ENCODE data around the gene PSRC1.
A peak's percentile ranks its signal among the peaks of the same experiment; 100 is the strongest.

The PSRC1 gene

GRCh38 chr1:109255097-109255651 lies 27.8 kb downstream of the PSRC1 start:
- Histone ChIP-seq H3K27ac (ENCODE audit: low read depth, low read length) (no peak overlapping the region; the same call in 1 of the 2 replicates), H3K9ac (ENCODE audit: low read length) (no peak overlapping the region), H3K9me3 (ENCODE audit: control insufficient read depth, insufficient read depth, low read depth, low read length) (no peaks in the 10 kb centered on the region), H3K27me3 (ENCODE audit: control insufficient read depth, insufficient read depth, low read length) (peaks cover 22% of the 10 kb centered on the region), H3K36me3 (ENCODE audit: control insufficient read depth, insufficient read depth, low read length) (peaks cover 6% of the 10 kb centered on the region; the same call in 1 of the 2 replicates), H3K4me3 (ENCODE audit: low read depth, low read length) (no peak overlapping the region), H3K4me1 (ENCODE audit: control insufficient read depth, insufficient read depth, low read length) (peaks cover 39% of the 10 kb centered on the region)

DNA sequence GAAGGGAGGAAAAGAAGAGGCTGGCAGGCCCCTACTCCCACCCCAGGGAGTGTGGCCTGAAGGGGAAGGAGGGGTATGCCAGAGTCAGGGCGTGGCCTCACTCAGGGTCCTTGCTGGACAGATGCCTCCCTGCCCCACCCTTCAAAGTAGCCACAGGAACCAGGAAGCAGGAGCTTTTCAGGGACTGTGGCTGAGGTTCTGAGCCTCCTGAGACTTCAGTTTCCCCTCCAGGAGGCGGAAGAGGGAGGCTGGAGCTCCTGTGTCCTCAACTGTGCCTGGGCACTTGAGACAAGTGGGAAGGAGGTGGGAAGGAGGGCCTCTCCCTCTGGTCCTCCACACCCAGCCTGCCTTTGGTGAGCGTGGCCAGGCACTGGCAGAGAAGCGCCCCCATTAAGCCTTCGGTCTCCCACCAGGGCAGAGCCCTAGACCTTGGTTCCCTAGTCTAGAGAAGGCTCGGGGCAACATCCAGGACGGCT lies 28.3 kb downstream of the PSRC1 start:
- Histone ChIP-seq H3K27me3 (ENCODE audit: control insufficient read depth, insufficient read depth, low read length) (peaks cover 25% of the 10 kb centered on the region), H3K27ac (ENCODE audit: low read depth, low read length) (peak overlapping the region; percentile 62; the same call in 1 of the 2 replicates), H3K4me1 (ENCODE audit: control insufficient read depth, insufficient read depth, low read length) (peaks cover 38% of the 10 kb centered on the region), H3K9ac (ENCODE audit: low read length) (no peak overlapping the region), H3K9me3 (ENCODE audit: control insufficient read depth, insufficient read depth, low read depth, low read length) (no peaks in the 10 kb centered on the region), H3K4me3 (ENCODE audit: low read depth, low read length) (no peak overlapping the region), H3K36me3 (ENCODE audit: control insufficient read depth, insufficient read depth, low read length) (peaks cover 6% of the 10 kb centered on the region; the same call in 1 of the 2 replicates)

DNA sequence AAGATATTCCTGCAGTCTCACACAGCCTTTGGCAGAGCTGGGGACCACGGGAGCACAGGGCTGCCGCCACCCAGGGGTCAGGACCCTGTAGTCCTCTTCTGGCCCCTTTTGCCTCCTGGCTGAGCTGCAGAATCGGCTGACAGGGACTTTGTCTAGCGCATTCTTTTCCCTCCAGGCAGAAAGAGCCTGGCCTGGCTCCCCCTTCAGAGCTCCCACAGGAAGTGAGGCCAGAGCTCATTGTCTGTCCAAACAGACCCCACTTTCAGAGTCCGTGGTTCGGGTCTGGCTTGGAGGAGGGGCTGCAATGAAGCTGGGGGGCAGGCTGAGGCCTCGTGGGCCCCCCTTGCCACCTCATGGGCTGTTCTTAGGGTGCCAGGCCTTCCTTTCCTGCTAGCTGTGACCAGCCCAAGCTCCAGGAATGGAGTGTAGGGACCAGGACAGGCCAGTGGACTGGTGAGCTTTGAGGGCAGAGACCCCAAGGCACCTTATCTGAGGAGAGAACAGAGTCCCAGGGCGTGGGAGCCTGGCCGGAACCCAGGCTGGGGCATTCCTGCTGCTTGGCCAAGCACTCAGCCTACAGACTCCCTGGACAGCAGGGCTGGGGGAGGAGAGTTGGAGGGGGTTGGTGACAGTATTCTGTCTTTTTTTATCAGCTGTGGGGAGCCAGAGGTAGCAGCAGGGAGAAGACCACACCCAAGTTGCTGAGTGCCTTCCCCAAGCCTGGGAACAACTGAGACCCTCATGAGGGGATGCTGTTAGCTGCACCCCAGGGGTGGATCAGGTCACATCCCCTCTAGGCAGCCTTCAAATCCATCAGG lies 28.9 kb downstream of the PSRC1 start:
- Histone ChIP-seq H3K27me3 (ENCODE audit: control insufficient read depth, insufficient read depth, low read length) (peaks cover 25% of the 10 kb centered on the region), H3K4me3 (ENCODE audit: low read depth, low read length) (no peak overlapping the region; the same call in 1 of the 2 replicates), H3K36me3 (ENCODE audit: control insufficient read depth, insufficient read depth, low read length) (peaks cover 3% of the 10 kb centered on the region; the same call in 1 of the 2 replicates), H3K27ac (ENCODE audit: low read depth, low read length) (peak overlapping the region; percentile 62; the same call in 1 of the 2 replicates), H3K9ac (ENCODE audit: low read length) (peak overlapping the region; percentile 15), H3K9me3 (ENCODE audit: control insufficient read depth, insufficient read depth, low read depth, low read length) (no peaks in the 10 kb centered on the region), H3K4me1 (ENCODE audit: control insufficient read depth, insufficient read depth, low read length) (peaks cover 34% of the 10 kb centered on the region)

DNA sequence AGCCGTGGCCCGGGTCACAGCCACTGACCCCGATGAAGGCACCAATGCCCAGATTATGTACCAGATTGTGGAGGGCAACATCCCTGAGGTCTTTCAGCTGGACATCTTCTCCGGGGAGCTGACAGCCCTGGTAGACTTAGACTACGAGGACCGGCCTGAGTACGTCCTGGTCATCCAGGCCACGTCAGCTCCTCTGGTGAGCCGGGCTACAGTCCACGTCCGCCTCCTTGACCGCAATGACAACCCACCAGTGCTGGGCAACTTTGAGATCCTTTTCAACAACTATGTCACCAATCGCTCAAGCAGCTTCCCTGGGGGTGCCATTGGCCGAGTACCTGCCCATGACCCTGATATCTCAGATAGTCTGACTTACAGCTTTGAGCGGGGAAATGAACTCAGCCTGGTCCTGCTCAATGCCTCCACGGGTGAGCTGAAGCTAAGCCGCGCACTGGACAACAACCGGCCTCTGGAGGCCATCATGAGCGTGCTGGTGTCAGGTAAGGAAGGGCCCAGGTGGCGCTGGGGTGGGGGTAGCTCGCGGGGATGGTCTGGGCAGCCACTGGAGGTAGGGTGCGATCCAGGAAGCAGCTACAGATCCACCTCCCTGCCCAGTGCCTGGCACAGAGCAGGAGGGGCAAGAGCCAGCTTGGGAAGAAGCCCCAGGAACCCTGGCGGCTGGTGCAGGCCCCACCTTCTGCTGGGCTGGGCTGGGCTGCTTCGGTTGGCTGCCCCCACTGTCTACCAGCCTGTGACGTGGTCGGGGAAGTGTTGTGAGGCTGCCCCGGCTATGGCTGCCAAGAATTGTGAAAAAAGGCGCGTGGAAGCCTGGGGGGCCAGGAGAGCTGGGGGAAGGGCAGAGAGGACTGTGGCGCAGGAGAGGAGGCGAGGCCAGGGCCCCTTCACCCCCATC lies 29.8 kb downstream of the PSRC1 start:
- peaks cover 40% of the 10 kb centered on the region for H3K4me1 ChIP-seq (ENCODE audit: control insufficient read depth, insufficient read depth, low read length)

DNA sequence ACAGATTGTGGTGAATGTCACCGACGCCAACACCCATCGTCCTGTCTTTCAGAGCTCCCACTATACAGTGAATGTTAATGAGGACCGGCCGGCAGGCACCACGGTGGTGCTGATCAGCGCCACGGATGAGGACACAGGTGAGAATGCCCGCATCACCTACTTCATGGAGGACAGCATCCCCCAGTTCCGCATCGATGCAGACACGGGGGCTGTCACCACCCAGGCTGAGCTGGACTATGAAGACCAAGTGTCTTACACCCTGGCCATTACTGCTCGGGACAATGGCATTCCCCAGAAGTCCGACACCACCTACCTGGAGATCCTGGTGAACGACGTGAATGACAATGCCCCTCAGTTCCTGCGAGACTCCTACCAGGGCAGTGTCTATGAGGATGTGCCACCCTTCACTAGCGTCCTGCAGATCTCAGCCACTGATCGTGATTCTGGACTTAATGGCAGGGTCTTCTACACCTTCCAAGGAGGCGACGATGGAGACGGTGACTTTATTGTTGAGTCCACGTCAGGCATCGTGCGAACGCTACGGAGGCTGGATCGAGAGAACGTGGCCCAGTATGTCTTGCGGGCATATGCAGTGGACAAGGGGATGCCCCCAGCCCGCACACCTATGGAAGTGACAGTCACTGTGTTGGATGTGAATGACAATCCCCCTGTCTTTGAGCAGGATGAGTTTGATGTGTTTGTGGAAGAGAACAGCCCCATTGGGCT lies 30.6 kb downstream of the PSRC1 start:
- no peaks in the 10 kb centered on the region for H3K36me3 ChIP-seq (ENCODE audit: control insufficient read depth, insufficient read depth, low read length)
- H3K9me3 ChIP-seq (ENCODE audit: control insufficient read depth, insufficient read depth, low read depth, low read length): no peaks in the 10 kb centered on the region
- H3K9ac ChIP-seq (ENCODE audit: low read length): no peak overlapping the region
- H3K27ac ChIP-seq (ENCODE audit: low read depth, low read length): no peak overlapping the region
- H3K4me3 ChIP-seq (ENCODE audit: low read depth, low read length): no peak overlapping the region
- peaks cover 40% of the 10 kb centered on the region for H3K4me1 ChIP-seq (ENCODE audit: control insufficient read depth, insufficient read depth, low read length)
- H3K27me3 ChIP-seq (ENCODE audit: control insufficient read depth, insufficient read depth, low read length): peaks cover 40% of the 10 kb centered on the region

More for the DNA sequence above, 29.8 kb downstream of the PSRC1 start:
- Histone ChIP-seq H3K36me3 (ENCODE audit: control insufficient read depth, insufficient read depth, low read length) (no peaks in the 10 kb centered on the region), H3K9me3 (ENCODE audit: control insufficient read depth, insufficient read depth, low read depth, low read length) (no peaks in the 10 kb centered on the region), H3K9ac (ENCODE audit: low read length) (peak overlapping the region; percentile 15), H3K27ac (ENCODE audit: low read depth, low read length) (peak overlapping the region; percentile 62; the same call in 1 of the 2 replicates), H3K4me3 (ENCODE audit: low read depth, low read length) (no peak overlapping the region; the same call in 1 of the 2 replicates), H3K27me3 (ENCODE audit: control insufficient read depth, insufficient read depth, low read length) (peaks cover 32% of the 10 kb centered on the region)

DNA sequence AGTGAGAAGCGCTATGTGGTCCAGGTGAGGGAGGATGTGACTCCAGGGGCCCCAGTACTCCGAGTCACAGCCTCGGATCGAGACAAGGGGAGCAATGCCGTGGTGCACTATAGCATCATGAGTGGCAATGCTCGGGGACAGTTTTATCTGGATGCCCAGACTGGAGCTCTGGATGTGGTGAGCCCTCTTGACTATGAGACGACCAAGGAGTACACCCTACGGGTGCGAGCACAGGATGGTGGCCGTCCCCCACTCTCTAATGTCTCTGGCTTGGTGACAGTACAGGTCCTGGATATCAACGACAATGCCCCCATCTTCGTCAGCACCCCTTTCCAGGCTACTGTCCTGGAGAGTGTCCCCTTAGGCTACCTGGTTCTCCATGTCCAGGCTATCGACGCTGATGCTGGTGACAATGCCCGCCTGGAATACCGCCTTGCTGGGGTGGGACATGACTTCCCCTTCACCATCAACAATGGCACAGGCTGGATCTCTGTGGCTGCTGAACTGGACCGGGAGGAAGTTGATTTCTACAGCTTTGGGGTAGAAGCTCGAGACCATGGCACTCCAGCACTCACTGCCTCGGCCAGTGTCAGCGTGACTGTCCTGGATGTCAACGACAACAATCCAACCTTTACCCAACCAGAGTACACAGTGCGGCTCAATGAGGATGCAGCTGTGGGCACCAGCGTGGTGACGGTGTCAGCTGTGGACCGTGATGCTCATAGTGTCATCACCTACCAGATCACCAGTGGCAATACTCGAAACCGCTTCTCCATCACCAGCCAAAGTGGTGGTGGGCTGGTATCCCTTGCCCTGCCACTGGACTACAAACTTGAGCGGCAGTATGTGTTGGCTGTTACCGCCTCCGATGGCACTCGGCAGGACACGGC lies 31.4 kb downstream of the PSRC1 start:
- no peaks in the 10 kb centered on the region for H3K36me3 ChIP-seq (ENCODE audit: control insufficient read depth, insufficient read depth, low read length)
- H3K27me3 ChIP-seq (ENCODE audit: control insufficient read depth, insufficient read depth, low read length): peaks cover 41% of the 10 kb centered on the region
- no peaks in the 10 kb centered on the region for H3K9me3 ChIP-seq (ENCODE audit: control insufficient read depth, insufficient read depth, low read depth, low read length)
- H3K27ac ChIP-seq (ENCODE audit: low read depth, low read length): no peak overlapping the region
- H3K4me3 ChIP-seq (ENCODE audit: low read depth, low read length): no peak overlapping the region
- H3K4me1 ChIP-seq (ENCODE audit: control insufficient read depth, insufficient read depth, low read length): peaks cover 40% of the 10 kb centered on the region
- no peak overlapping the region for H3K9ac ChIP-seq (ENCODE audit: low read length)

- H3K9me3 ChIP-seq (ENCODE audit: control insufficient read depth, insufficient read depth, low read depth, low read length): no peaks in the 10 kb centered on the region
- no peak overlapping the region for H3K9ac ChIP-seq (ENCODE audit: low read length)
- H3K27ac ChIP-seq (ENCODE audit: low read depth, low read length): no peak overlapping the region
- peak overlapping the region; percentile 57 for H3K4me3 ChIP-seq (ENCODE audit: low read depth, low read length)
- no peaks in the 10 kb centered on the region for H3K36me3 ChIP-seq (ENCODE audit: control insufficient read depth, insufficient read depth, low read length)
- H3K27me3 ChIP-seq (ENCODE audit: control insufficient read depth, insufficient read depth, low read length): peaks cover 41% of the 10 kb centered on the region
- H3K4me1 ChIP-seq (ENCODE audit: control insufficient read depth, insufficient read depth, low read length): peaks cover 39% of the 10 kb centered on the region
These were observed 32.3 kb downstream of the PSRC1 start for GRCh38 chr1:109250454-109251276.

DNA sequence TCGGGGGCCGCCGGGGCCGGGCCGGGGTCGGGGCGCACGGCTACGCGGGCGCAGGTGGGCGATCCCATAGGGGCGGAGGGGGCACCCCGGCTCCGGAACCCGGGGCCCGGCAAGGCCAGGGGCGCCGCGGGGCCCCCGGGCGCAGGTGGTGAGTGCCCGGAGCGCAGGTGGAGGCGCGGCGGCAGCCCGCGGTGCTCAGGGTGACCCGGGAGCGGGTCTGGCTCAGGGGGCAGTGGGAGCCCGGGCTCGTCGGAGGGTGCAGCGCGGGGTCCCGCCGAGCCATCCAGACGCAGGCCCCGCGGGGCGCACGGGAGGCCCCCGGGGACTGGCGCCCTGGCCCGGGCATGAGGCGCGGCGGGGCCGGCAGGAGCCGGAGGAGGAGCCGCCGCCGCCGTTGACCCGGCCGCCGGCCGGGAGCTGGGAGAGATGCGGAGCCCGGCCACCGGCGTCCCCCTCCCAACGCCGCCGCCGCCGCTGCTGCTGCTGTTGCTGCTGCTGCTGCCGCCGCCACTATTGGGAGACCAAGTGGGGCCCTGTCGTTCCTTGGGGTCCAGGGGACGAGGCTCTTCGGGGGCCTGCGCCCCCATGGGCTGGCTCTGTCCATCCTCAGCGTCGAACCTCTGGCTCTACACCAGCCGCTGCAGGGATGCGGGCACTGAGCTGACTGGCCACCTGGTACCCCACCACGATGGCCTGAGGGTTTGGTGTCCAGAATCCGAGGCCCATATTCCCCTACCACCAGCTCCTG lies 33.1 kb downstream of the PSRC1 start:
- H3K4me3 ChIP-seq (ENCODE audit: low read depth, low read length): peak overlapping the region; percentile 57
- H3K9me3 ChIP-seq (ENCODE audit: control insufficient read depth, insufficient read depth, low read depth, low read length): no peaks in the 10 kb centered on the region
- peaks cover 31% of the 10 kb centered on the region for H3K4me1 ChIP-seq (ENCODE audit: control insufficient read depth, insufficient read depth, low read length)
- H3K36me3 ChIP-seq (ENCODE audit: control insufficient read depth, insufficient read depth, low read length): no peaks in the 10 kb centered on the region
- H3K27me3 ChIP-seq (ENCODE audit: control insufficient read depth, insufficient read depth, low read length): peaks cover 41% of the 10 kb centered on the region
- H3K27ac ChIP-seq (ENCODE audit: low read depth, low read length): no peak overlapping the region
- H3K9ac ChIP-seq (ENCODE audit: low read length): no peak overlapping the region

Measured in HUES6 (cell line).